HepG2 (cell line): ENCODE results near the gene HNRNPH2. TPM values are rescaled to one million over a fixed set of nuclear protein-coding genes. Genes with fewer than 3 reads are reported as not detected.

Source experiments
- ARID2 ChIP-seq: sonication (generic); formaldehyde crosslinking; IDR thresholded peaks from 2 replicates; pipeline ENCODE4 v1.8.1; 2022; ENCODE audit warnings: mild to moderate bottlenecking, missing genetic modification reagents, borderline replicate concordance
- EED ChIP-seq: sonication (generic); formaldehyde crosslinking; IDR thresholded peaks from 2 replicates; pipeline ENCODE4 v1.5.0; 2020; ENCODE audit warnings: mild to moderate bottlenecking, missing genetic modification reagents
- FIP1L1 ChIP-seq: fragments of 200-400 bp; formaldehyde crosslinking; IDR thresholded peaks from 2 replicates; pipeline ENCODE4 v1.6.1; 2018; ENCODE audit warnings: low read depth, mild to moderate bottlenecking, low read length, moderate library complexity, borderline replicate concordance; ENCODE audit not compliant: insufficient read depth
- FOXM1 ChIP-seq: sonication (generic); formaldehyde crosslinking; IDR thresholded peaks from 2 replicates; pipeline ENCODE4 v1.5.0; 2020; ENCODE audit warnings: missing genetic modification reagents
- HIVEP1 ChIP-seq: sonication (generic); formaldehyde crosslinking; IDR thresholded peaks from 2 replicates; pipeline ENCODE4 v1.4.0; 2020; ENCODE audit warnings: mild to moderate bottlenecking, missing genetic modification reagents
- HOXA5 ChIP-seq: sonication (generic); formaldehyde crosslinking; IDR thresholded peaks from 2 replicates; pipeline ENCODE4 v1.4.0; 2020; ENCODE audit warnings: missing genetic modification reagents
- KDM5B ChIP-seq: sonication (generic); formaldehyde crosslinking; IDR thresholded peaks from 2 replicates; pipeline ENCODE4 v1.4.0; 2020; ENCODE audit warnings: missing genetic modification reagents, mild to moderate bottlenecking, borderline replicate concordance
- KLF12 ChIP-seq: sonication (generic); formaldehyde crosslinking; IDR thresholded peaks from 2 replicates; pipeline ENCODE4 v1.4.0; 2020; ENCODE audit warnings: missing genetic modification reagents, borderline replicate concordance
- MED8 ChIP-seq: sonication (generic); formaldehyde crosslinking; IDR thresholded peaks from 2 replicates; pipeline ENCODE4 v1.8.1; 2023; ENCODE audit warnings: mild to moderate bottlenecking, missing genetic modification reagents; ENCODE audit not compliant: insufficient replicate concordance
- MIER3 ChIP-seq: IDR thresholded peaks from 2 replicates; pipeline ENCODE4 v1.6.1; 2016; ENCODE audit warnings: missing compliant biosample characterization, borderline replicate concordance
- PCBP2 ChIP-seq: fragments of 200-400 bp; formaldehyde crosslinking; optimal IDR thresholded peaks from 2 replicates; pipeline ENCODE3; 2018; ENCODE audit warnings: low read length, low read depth; ENCODE audit not compliant: poor library complexity, severe bottlenecking
- RFX5 ChIP-seq: IDR thresholded peaks from 2 replicates; pipeline ENCODE4 v1.6.1; 2011; ENCODE audit warnings: low read depth, low read length, improper control_type of control experiment
- SIN3B ChIP-seq: fragments of 150-350 bp; IDR thresholded peaks from 2 replicates; pipeline ENCODE4 v1.6.1; 2014; ENCODE audit warnings: low read length
- SMAD9 ChIP-seq: sonication (generic); formaldehyde crosslinking; IDR thresholded peaks from 2 replicates; pipeline ENCODE4 v1.5.1; 2020; ENCODE audit warnings: mild to moderate bottlenecking, missing genetic modification reagents
- SNAPC2 ChIP-seq: sonication (generic); formaldehyde crosslinking; IDR thresholded peaks from 2 replicates; pipeline ENCODE4 v1.8.1; 2022; ENCODE audit warnings: mild to moderate bottlenecking, missing genetic modification reagents
- TEAD2 ChIP-seq: sonication (generic); formaldehyde crosslinking; IDR thresholded peaks from 2 replicates; pipeline ENCODE4 v1.9.0; 2021; ENCODE audit warnings: missing genetic modification reagents
- ZBTB21 ChIP-seq: sonication (generic); formaldehyde crosslinking; IDR thresholded peaks from 2 replicates; pipeline ENCODE4 v1.4.0; 2020; ENCODE audit warnings: missing genetic modification reagents
- ZBTB42 ChIP-seq: sonication (generic); formaldehyde crosslinking; IDR thresholded peaks from 2 replicates; pipeline ENCODE4 v1.5.0; 2020; ENCODE audit warnings: mild to moderate bottlenecking, missing genetic modification reagents
- ZMYM4 ChIP-seq: sonication (generic); formaldehyde crosslinking; IDR thresholded peaks from 2 replicates; pipeline ENCODE4 v1.8.1; 2023; ENCODE audit warnings: mild to moderate bottlenecking, missing genetic modification reagents
- ZNF121 ChIP-seq: sonication (generic); formaldehyde crosslinking; IDR thresholded peaks from 2 replicates; pipeline ENCODE4 v1.5.0; 2020; ENCODE audit warnings: mild to moderate bottlenecking, missing genetic modification reagents
- ZNF224 ChIP-seq: sonication (generic); formaldehyde crosslinking; IDR thresholded peaks from 2 replicates; pipeline ENCODE4 v1.5.0; 2020; ENCODE audit warnings: mild to moderate bottlenecking, missing genetic modification reagents
- ZNF230 ChIP-seq: sonication (generic); formaldehyde crosslinking; IDR thresholded peaks from 2 replicates; pipeline ENCODE4 v1.4.0; 2020; ENCODE audit warnings: mild to moderate bottlenecking, missing genetic modification reagents
- ZNF329 ChIP-seq: sonication (generic); formaldehyde crosslinking; IDR thresholded peaks from 2 replicates; pipeline ENCODE4 v1.9.0; 2021; ENCODE audit warnings: low read depth, mild to moderate bottlenecking, missing genetic modification reagents
- ZNF33A ChIP-seq: sonication (generic); formaldehyde crosslinking; IDR thresholded peaks from 2 replicates; pipeline ENCODE4 v1.5.1; 2020; ENCODE audit warnings: missing genetic modification reagents, mild to moderate bottlenecking, moderate library complexity, borderline replicate concordance
- ZNF713 ChIP-seq: sonication (generic); formaldehyde crosslinking; IDR thresholded peaks from 2 replicates; pipeline ENCODE4 v1.4.0; 2020; ENCODE audit warnings: mild to moderate bottlenecking, missing genetic modification reagents
- ZNF737 ChIP-seq: sonication (generic); formaldehyde crosslinking; IDR thresholded peaks from 2 replicates; pipeline ENCODE4 v1.5.0; 2020; ENCODE audit warnings: missing genetic modification reagents, mild to moderate bottlenecking, borderline replicate concordance
- polyA plus RNA-seq, 8 experiments: library from polyadenylated mRNA; depleted of rRNA in 3 of 8; stranded (reverse) in 7 of 8; unstranded in 1 of 8; fragments of >200 nt; fragmentation: Illumina TruSeq in 4 of 8; extraction: Trizol in 4 of 8; gene quantifications; 2 replicates each; pipeline versions ENCODE4 v1.2.1 to v1.2.3, GENCODE V29; 2011 to 2016; ENCODE audit warnings: low read depth in 4 of 8, missing spikeins in 1 of 8, mixed read lengths in 1 of 8; ENCODE audit not compliant: insufficient read depth in 1 of 8
- total RNA-seq, 5 experiments: library from RNA; depleted of rRNA; stranded (reverse); fragments of >200 nt; fragmentation: Illumina TruSeq; extraction: Trizol; gene quantifications; 2 replicates each; pipeline ENCODE4 v1.2.3, GENCODE V29; 2016; ENCODE audit warnings: low read depth in 1 of 5
- TF ChIP-seq, protein P1 (sequence below): sonication (generic); formaldehyde crosslinking; IDR thresholded peaks from 2 replicates; pipeline ENCODE4 v1.4.0; 2020; ENCODE audit warnings: missing genetic modification reagents
- TF ChIP-seq, protein P2 (sequence below): IDR thresholded peaks from 2 replicates; pipeline ENCODE4 v1.6.1; 2016; ENCODE audit warnings: low read depth, borderline replicate concordance
- TF ChIP-seq, protein P3 (sequence below): IDR thresholded peaks from 2 replicates; pipeline ENCODE4 v1.6.1; 2016; ENCODE audit warnings: mild to moderate bottlenecking

HNRNPH2 gene
- total and polyA plus RNA-seq, 2 of the 13 experiments (the other 11 are each of a cell fraction or from before 2014, with no cell fraction given): 23.8 to 56.9 TPM

DNA sequence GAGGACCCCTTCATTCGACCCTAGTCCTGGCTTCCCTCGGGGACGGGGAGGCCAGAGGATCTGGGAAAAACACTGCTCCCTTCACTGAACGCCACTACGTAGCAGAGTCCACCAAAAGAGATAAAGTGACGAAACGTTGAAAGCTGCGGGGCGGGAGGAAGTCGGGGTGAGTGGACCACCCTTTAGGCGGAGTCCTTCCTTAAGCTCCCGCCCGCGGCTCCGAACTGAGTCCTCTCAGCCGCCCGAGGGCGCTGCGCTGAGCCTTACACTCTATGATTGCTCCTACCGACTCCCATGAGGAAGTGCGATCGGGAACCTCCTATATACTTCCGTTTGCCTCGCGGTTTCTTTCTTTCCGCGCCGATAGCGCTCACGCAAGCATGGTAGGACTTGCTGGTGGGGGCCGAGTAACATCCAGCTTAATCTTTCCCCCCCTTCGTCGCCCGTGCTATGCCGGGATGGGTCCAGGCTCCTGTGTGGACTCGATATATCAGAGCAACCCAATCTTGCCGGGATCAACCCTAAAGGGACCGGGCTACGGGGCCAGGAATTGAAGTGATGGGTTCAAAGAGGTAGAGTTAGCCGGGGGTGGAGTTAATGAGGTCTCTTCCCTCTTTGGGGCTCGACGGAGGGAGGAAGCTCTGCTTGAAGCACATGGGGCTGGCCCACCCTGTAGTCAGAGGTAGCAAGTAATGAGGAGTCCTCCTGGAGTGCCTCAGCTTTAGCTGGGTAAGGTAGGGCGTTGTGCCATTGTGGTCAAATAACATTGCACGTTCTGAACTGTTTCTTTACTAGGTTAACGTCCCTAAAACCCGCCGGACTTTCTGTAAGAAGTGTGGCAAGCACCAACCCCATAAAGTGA, 17.1 kb upstream of the HNRNPH2 start, which contains the start of gene RPL36A (continued):
- TF ChIP-seq FIP1L1 (no peak), MED8 (CRISPR knock-in tag) (peak; percentile 36), RFX5 (no peak), KDM5B (CRISPR knock-in tag) (no peak; the same call in 1 of the 2 replicates), ZNF737 (CRISPR knock-in tag) (no peak), ZBTB21 (CRISPR knock-in tag) (peak; percentile 32; the same call in 1 of the 2 replicates), HIVEP1 (CRISPR knock-in tag) (no peak), HOXA5 (CRISPR knock-in tag) (no peak), ZNF713 (CRISPR knock-in tag) (no peak), TEAD2 (CRISPR knock-in tag) (no peak), ZNF230 (no peak), SMAD9 (CRISPR knock-in tag) (no peak), ZBTB42 (no peak), SNAPC2 (CRISPR knock-in tag) (no peak), ARID2 (no peak), MIER3 (CRISPR knock-in tag) (no peak), EED (CRISPR knock-in tag) (no peak), PCBP2 (no peak), SIN3B (no peak), ZNF224 (CRISPR knock-in tag) (no peak), ZNF33A (CRISPR knock-in tag) (no peak), ZMYM4 (CRISPR knock-in tag) (peak; percentile 95), ZNF121 (CRISPR knock-in tag) (no peak), KLF12 (no peak), ZNF329 (CRISPR knock-in tag) (no peak), FOXM1 (CRISPR knock-in tag) (no peak)
- TF ChIP-seq, protein P1, sequence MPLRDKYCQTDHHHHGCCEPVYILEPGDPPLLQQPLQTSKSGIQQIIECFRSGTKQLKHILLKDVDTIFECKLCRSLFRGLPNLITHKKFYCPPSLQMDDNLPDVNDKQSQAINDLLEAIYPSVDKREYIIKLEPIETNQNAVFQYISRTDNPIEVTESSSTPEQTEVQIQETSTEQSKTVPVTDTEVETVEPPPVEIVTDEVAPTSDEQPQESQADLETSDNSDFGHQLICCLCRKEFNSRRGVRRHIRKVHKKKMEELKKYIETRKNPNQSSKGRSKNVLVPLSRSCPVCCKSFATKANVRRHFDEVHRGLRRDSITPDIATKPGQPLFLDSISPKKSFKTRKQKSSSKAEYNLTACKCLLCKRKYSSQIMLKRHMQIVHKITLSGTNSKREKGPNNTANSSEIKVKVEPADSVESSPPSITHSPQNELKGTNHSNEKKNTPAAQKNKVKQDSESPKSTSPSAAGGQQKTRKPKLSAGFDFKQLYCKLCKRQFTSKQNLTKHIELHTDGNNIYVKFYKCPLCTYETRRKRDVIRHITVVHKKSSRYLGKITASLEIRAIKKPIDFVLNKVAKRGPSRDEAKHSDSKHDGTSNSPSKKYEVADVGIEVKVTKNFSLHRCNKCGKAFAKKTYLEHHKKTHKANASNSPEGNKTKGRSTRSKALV (CRISPR knock-in tag): no peak
- TF ChIP-seq, protein P2, sequence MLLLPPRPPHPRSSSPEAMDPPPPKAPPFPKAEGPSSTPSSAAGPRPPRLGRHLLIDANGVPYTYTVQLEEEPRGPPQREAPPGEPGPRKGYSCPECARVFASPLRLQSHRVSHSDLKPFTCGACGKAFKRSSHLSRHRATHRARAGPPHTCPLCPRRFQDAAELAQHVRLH: 0 out of 2 replicates have a peak, but pooled peaks have one; percentile 44
- TF ChIP-seq, protein P3, sequence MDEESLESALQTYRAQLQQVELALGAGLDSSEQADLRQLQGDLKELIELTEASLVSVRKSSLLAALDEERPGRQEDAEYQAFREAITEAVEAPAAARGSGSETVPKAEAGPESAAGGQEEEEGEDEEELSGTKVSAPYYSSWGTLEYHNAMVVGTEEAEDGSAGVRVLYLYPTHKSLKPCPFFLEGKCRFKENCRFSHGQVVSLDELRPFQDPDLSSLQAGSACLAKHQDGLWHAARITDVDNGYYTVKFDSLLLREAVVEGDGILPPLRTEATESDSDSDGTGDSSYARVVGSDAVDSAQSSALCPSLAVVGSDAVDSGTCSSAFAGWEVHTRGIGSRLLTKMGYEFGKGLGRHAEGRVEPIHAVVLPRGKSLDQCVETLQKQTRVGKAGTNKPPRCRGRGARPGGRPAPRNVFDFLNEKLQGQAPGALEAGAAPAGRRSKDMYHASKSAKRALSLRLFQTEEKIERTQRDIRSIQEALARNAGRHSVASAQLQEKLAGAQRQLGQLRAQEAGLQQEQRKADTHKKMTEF: peak; percentile 60; the same call in 1 of the 2 replicates
